HT-29 (cell line): Measurements from ENCODE around the gene CASP2. TPM values are rescaled to one million over a fixed set of nuclear protein-coding genes. Genes with fewer than 3 reads are reported as not detected.
"Not testable (repeated sequence)": the region's sequence is repeated elsewhere in the genome, so short reads cannot be mapped to it uniquely, and the experiment has no call there.

Source experiments
- DNase-seq: peaks from one replicate; pipeline ENCODE4 v3.0.0-alpha.2; 2015; ENCODE audit warnings: low spot score
- total RNA-seq: library from RNA; depleted of rRNA; stranded (reverse); fragments of >200 nt; shearing (Covaris generic); gene quantifications from 2 replicates; pipeline ENCODE4 v1.2.3, GENCODE V29; 2014

Gene CASP2
- total RNA-seq, 1 experiment from 2014 or later: 26.6 TPM

DNA sequence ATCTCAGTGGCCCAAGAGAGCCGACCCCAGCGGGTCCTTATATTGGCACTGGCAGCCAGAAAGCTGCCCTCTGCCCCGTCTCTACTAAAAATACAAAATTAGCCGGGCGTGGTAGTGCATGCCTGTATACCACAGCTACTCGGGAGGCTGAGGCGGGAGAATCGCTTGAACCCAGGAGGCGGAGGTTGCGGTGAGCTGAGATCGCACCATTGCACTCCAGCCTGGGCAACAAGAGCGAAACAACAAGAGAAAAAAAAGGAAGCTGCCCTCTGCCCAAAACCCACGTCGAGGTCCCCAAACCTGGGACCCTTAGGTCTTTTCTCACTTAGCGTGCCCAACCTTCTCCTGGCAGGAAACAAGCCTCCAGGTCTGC lies 24.0 kb upstream of the CASP2 start:
- DNase-seq: not testable (repeated sequence)

DNA sequence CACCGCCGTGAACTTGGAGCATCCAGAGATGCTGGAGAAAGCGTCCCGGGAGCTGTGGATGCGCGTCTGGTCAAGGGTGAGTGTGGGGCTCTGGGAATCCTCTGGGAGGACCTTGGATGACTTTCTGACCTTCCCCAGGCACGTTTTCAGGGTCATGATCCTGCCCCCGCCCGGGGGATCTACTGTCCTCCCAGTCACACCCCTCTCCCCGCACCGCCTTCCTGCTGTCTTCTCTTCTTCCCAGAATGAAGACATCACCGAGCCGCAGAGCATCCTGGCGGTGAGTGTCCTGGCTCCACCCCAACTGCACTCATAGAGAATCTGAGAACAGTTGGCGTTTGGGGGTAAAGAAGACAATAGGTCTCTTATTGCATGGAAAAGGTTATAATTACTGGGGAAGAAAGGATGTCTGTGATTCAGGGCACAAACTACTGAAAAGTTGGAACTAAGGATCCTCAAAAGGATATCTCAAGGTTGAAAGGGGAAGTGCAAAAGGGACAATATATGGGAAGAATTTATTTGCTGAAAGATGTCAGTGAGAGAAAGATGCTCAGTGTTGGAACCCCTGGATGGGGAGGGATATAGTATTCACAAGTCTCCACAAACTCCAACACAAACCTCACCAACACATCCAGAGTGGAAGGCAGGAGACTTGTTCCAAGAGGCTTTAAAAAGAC lies 23.0 kb upstream of the CASP2 start:
- no peak for DNase-seq

DNA sequence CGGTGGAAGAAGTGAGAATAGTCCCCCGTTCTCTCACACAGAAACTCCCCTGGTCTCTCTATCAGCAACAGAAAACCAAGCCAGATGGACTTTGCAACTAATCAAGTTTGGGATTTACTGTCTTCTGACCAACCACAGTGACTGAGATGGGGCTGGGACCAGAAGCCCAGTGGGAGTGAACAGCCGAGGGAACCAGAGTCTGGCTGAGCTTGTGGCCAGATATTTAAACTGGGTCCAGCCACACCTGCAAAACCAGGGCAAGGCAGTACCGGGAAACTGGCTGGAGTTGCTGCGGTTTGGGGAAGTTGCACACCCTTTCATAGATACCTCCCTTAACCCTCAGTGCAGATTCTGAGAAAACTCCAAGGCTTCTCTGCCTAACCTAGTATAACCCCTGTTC lies 18.9 kb upstream of the CASP2 start:
- no peak for DNase-seq

DNA sequence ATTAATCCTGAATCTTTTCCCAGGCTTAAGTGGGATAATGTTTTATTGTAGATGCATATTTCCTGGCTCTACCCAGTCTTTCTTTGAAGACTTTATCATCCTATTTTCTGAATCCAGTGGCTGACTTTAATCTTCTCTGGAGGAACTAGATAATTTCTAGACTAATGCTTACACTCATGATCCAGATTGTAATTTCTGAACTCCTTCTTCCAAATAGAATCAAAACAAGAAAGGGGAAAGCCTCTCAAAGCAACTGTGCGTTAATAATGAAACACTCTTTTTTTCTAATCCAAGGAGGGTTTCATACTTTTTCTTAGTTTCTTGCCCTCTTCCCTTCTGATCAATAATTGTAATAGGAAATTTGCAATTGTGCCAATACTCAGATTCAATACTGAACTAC lies 16.9 kb upstream of the CASP2 start:
- DNase-seq: no peak

DNA sequence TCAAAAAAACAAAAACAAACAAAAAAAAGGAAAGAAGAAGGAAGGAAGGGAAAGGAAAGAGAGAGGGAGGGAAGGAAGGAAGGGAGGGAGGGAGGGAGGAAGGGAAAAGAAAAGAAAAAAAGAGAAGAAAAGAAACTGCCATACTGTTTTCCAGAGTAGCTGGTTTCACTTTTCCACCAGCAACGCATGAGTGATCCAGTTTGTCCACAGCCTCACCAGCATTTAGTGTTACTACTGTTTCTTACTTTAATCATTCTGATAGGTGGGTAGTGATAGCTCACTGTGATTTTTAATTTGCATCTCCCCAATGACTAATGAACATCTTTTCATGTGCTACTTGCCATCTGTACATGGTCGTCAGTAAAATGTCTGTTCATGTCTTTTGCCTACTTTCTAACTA lies 15.3 kb upstream of the CASP2 start:
- no peak for DNase-seq

DNA sequence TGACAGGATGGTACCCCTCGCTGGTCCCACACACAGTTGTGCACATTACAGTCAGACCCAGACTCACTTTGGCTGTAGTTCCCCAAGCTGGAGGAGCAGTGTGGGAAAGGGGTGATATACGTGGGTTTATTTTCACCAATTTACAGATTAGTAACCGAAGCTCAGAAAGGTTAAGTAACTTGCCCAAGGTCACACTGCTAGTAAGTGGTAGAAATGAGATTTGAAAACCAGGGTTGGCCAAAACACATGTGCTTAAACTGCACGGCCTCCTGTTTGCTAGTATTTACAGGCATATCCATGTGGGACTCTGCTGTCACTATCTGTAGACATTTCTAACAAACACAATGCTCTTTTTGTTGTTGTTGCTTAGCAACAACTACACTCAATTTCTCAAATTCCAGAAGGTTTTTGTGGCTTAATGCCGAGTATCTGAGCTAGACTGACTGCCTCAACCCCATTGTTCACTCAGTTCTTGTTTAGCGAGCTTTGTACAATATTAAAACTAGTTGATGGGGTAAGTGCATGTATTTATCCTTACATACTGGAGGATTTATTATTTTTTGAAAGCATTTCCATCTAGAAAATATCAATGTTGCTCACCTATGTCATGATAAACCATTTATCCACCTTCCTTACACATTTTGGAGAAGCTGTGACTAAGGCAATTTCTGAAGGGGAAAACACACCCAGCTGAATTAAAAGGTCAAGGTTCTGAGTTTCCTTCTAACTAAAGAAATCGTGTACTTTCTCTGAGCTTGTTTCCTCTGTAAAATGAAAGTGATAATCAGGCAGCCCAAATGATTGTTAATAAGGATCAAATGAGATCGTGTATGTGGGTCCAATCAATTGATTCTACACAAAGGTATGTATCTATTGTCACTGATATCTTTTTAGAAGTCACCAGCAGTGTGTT lies 8.7 kb upstream of the CASP2 start:
- DNase-seq: peak; percentile 87

DNA sequence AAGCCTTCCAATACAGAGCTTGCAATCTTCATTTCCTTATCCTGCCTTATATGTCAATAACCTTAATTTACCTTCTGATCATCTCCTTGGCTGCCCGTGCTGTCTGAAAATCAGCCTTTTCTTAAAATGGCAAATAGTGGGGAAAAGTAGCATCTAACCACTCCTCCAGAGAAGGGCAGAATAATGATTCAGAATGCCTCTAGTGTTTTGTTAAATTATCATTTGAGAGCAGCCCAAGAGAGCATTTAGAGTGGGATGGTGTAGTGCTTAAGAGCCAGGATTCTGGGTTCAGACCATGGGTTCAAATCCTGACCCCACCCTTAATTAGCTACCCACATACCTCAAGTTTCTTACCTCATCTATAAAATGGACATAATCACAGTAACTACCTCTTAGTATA lies 8.0 kb upstream of the CASP2 start:
- DNase-seq: no peak

DNA sequence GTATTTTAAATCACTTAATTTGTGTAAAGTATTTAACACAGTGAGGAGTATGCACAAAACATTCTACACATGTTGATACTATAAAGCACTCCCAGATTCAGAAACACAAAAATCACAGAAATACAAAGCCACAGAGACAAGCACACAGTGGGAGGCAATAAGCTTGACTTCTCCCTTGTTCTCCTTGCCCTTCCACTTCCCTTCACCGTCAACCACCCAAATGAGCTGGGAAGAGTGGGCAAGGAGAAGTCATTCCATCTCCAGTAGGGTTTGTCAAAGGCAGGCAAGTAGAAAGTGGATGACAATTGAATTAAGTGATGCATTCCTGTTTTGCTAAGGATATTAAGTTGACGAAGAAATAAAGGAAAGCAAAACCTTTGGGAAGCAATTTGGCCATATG lies 7.6 kb upstream of the CASP2 start:
- no peak for DNase-seq

DNA sequence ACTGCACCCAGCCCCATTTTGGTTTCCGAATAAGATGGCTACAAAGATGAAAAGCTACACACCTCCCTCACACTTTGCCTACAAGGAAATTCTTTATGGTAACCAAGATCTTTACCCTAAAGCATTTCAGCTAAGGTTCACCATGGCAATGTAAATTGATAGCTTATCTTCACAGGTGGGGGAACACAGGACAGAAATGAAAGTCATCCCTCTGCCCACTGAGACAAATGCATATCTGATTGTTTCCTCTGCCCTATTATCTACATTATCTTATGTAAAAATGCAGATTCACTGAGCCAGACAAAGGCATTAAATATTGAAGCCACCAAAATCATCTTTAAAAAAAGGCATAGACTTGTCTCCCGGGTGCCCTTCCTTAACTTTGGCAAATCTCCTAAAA lies 6.6 kb upstream of the CASP2 start:
- DNase-seq: no peak

DNA sequence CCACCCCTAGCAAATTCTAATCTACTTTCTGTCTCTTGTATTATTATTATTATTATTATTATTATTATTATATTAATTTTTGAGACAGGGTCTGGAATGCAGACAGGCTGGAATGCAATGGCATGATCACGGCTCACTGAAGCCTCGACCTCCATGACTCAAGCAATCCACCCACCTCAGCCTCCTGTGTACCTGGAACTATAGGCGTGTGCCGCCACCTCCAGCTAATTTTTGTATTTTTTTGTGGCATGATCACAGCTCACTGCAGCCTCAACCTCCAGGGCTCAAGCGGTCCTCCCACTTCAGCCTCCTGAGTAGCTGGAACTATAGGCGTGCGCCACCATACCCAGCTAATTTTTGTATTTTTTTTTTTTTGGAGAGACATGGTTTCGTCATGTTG lies 6.0 kb upstream of the CASP2 start:
- no peak for DNase-seq

DNA sequence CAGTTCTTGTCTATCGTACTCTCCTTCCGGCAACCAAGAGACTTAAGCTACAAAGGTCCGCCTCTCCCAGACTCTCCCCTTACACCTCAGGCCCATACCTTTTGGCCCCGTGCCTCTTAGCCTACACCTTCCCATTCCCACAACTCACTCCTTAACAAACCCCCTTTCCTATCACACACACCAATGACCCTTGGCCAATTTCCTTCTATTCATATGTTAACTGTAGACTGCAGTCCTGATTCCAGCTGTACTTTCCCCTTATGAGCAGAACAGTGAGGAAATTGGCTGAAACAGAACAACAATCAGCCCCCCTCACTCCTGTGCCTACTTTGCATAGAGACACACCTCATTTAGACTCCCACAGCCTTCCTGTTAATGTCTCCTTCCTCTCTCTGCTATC lies 4.8 kb upstream of the CASP2 start:
- no peak for DNase-seq

DNA sequence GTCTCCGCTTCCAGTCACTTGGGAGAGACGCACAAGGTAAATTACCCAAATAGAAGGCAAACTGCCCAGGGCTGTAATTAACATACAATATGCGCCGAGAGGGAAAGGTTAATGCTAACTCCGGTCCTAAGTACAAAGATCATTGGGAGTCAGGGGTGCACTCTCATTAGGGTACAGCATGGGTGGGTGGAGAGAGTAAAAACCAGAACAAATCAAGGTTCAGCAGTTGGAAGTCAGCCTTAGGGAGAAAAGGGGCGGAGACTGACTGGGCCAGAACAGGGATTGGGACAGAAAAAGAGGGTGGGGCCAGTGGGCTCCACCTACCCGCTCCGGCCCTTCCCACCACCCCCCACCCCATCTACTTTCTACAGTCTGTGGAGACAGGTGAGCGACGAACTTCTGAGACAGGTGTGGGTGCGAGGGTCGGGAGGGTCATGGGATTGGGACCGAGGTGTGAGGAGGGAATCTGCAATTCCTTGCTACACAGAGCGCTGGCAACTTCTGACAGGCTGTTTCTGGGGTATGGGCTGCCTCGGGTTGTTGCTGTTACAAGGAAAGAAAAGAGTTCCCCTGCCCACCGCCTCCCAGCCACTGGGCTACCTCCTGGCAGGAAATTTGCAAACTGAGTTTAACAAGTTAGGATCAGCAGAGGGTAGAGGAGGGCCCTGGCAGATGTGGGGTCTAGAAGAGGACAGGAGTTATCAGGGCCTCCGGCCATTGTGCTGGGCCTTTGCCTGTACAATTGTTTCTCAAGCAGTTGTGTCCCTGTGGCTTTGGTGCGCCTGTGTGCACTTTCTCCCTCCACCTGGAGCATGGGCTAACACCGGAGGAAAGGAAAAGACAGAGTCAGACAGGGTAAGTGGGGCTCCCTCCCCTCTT lies 3.3 kb upstream of the CASP2 start, which contains the start of gene TMEM139:
Gene TMEM139 (plus strand): TSS at position 368 of the 879 bp plus-strand sequence. CDS start 1,000 bp downstream, outside the sequence.
- DNase-seq: peak; percentile 93

DNA sequence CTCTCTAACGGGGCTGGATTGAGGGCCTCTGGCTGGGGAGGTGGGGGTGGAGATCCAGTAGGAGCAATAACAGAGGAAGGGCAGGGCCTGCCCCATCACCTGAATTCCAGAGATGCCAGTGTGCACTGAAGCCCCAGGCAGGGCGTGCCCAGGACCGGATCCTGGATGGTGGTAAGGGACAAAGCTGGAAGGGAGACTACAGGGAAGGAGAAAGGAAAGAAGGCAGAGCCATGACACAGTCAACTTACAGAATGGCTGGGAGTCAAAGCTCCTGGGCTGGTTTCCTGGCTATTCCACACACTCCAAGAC lies 2.7 kb upstream of the CASP2 start:
- peak; percentile 92 for DNase-seq

DNA sequence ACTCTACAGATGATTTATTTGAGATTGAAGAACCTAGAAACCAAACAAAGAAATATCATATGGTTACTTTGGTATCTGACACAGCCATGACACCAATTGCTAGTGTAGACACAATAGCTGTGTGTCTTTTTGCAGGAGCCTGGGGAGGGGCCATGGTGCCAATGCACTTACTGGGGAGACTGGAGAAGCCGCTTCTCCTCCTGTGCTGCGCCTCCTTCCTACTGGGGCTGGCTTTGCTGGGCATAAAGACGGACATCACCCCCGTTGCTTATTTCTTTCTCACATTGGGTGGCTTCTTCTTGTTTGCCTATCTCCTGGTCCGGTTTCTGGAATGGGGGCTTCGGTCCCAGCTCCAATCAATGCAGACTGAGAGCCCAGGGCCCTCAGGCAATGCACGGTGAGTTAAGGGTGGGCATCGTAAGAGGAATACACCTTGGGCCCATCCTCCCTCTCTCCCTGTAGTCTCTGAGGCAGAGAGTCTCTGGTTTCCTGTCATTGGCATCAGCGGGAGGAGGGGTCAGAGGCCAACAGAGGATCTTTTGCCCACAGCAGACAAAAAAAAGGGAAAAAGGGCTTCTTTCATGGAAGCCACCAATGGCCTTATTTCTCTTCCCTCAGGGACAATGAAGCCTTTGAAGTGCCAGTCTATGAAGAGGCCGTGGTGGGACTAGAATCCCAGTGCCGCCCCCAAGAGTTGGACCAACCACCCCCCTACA lies 2.2 kb upstream of the CASP2 start:
- no peak for DNase-seq

DNA sequence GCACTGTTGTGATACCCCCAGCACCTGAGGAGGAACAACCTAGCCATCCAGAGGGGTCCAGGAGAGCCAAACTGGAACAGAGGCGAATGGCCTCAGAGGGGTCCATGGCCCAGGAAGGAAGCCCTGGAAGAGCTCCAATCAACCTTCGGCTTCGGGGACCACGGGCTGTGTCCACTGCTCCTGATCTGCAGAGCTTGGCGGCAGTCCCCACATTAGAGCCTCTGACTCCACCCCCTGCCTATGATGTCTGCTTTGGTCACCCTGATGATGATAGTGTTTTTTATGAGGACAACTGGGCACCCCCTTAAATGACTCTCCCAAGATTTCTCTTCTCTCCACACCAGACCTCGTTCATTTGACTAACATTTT lies 1.6 kb upstream of the CASP2 start:
- DNase-seq: no peak

DNA sequence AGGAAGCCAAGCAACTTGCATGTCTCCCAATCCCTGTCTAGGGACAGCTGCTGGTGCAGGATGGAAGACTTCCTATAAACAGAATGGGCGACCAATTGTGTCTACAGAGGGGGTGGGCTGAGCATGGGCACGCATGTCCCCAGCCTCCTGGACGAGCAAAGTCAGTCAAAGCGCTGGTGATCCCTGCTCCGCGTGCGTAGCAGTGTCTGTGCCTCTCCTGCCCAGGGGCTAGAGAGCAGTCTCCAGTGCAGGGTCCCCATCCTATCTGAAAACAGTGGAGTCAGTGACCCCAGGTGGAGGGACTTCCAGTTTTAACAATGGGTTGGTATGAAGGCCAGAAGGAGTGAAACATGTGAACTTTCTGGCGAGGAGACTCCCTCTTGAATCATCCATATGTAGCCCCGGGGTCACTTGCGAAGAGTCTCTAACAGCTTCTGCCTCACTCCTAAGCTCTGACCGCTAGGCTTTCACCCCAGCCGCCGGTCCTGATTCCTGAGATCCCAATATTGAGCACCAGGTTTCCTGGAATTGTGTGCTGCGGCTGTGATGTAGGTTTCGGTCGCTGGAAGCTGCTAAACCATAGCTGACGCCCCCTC lies 714 bp upstream of the CASP2 start:
- DNase-seq: no peak

DNA sequence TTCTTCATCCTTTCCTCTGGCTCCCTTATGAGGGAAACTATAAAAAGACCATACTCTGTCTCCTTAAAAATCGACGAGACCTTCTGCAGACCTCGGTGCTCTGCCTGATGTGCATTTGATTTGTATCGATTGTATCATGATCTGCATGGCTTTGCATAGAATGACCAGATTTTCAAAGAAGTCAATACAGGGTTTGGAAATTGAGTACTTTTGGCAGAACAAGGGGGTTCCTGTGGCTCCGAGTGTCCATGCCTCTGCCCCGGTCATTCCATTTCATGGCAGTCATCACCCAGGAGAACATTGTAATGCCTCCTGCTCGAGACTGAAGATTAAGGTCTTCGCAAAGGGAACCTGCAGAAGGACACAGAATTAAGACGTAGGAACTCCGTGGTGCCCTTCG lies 685 bp downstream of the CASP2 start:
- peak; percentile 53 for DNase-seq

DNA sequence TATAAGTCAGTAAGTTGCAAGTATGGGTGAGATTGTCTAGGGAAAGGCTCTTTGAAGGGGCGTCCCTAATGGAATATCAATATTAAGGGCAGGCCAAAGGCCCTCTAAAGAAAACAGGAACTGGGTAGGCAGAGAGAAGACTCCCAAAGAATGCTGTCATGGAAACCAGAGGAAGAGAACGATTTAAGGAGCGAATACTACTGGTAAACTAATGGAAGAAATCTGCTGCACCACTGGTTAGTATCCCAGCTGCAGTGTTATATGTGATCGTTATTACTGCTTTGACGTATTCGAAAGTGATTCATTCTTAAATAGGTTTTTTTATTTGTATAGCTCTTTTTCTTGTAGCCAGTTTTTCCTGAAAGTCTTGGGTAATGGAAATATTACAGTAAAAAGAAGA lies 1.3 kb downstream of the CASP2 start:
- no peak for DNase-seq

DNA sequence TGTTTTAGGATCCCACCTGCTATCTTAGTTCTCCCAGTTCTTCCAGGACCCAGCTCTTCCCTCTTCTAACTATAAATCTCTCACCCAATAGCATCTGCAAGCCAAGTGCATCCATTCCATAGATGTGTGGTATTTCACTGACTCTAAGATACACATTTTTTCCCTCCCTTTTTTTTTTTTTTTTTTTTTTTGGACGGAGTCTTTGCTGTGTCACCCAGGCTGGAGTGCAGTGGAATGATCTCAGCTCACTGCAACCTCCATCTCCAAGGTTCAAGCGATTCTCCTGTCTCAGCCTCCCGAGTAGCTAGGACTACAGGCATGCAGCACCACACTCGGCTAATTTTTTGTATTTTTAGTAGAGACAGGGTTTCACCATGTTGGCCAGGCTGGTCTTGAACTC lies 1.7 kb downstream of the CASP2 start:
- DNase-seq: not testable (repeated sequence)

DNA sequence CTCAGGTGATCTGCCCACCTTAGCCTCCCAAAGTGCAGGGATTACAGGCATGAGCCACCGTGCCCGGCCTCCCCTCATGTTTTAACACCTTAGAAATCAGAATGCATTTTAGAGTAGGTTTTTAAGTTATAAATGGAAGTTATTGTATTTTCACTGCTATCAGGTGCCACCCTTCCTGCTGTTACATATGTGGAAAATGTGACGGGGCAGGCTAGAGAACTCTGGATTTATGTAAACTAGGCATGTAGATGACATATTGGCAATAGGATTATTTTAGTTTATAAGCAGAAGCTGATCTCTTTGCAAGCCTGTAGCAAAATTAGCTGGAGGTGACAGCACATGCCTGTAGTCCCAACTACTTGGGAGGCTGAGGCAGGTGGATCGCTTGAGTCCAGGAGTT lies 2.1 kb downstream of the CASP2 start:
- no peak for DNase-seq

DNA sequence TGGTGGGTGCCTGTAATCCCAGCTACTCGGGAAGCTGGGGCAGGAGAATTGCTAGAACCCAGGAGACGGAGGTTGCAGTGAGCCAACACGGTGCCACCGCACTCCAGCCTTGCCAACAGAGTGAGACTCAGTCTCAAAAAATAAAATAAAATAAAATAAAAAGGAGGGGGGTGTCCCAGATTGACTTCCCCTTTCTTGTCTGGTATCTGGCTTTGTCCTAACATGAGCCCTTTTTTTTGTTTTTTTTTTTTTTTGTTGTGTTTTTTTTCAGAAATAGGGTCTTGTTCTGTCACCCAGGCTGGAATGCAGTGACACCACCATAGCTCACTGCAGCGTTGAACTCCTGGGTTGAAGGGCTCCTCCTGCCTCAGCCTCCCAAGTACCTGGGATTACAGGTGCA lies 4.7 kb downstream of the CASP2 start:
- DNase-seq: no peak
